Activated naive CD4-positive, alpha-beta T cell treated with anti-CD3 and anti-CD28 coated beads, Interleukin-2, amount 50 U/mL, for 24 hours (primary cell): ENCODE data around the gene JAG1.

Source experiments
- H3K27ac Mint-ChIP-seq: one replicate; pipeline ENCODE4 v1.8.0; 2021; ENCODE audit warnings: mild to moderate bottlenecking, mixed read lengths
- H3K27me3 Mint-ChIP-seq: one replicate; pipeline ENCODE4 v1.8.0; 2021; ENCODE audit warnings: mixed read lengths
- H3K36me3 Mint-ChIP-seq: one replicate; pipeline ENCODE4 v1.8.0; 2021; ENCODE audit warnings: mixed read lengths
- H3K4me1 Mint-ChIP-seq: one replicate; pipeline ENCODE4 v1.8.0; 2021; ENCODE audit warnings: mixed read lengths
- H3K4me3 Mint-ChIP-seq: one replicate; pipeline ENCODE4 v1.8.0; 2021; ENCODE audit warnings: mild to moderate bottlenecking, mixed read lengths
- H3K9me3 Mint-ChIP-seq: one replicate; pipeline ENCODE4 v1.8.0; 2021; ENCODE audit warnings: mixed read lengths

JAG1 gene

DNA sequence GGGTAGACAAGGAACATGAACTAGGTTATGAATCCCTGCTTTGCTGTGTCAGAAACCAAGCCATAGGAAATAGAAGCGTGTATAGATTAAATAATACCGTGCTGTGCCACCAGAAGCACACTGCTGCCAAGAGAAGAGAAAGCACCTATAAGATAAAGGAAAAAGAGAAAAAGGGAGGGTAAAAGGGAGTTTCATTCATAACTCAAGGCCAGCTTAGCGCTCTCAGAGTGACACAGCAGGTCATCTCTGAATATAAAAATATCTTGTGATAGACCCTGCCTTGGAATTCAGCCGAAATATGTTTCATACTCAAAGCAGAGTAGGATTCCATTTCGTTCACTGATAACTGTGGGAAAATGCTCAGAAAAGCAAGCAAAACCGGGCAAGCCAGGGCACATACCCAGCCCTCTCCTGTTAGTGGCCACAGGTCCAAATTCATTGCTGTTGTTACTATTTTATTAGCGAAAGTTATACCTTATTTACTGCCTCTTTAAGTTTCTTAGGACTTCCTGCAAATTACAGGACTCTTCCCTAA, 8.7 kb downstream of the JAG1 start:
- no peaks in the 10 kb centered on the region for H3K4me1 Mint-ChIP-seq
- peaks cover 21% of the 10 kb centered on the region for H3K27me3 Mint-ChIP-seq
- H3K9me3 Mint-ChIP-seq, result no peaks in the 10 kb centered on the region
- H3K4me3 Mint-ChIP-seq, result no peak overlapping the region
- no peaks in the 10 kb centered on the region for H3K36me3 Mint-ChIP-seq
- no peak overlapping the region for H3K27ac Mint-ChIP-seq

DNA sequence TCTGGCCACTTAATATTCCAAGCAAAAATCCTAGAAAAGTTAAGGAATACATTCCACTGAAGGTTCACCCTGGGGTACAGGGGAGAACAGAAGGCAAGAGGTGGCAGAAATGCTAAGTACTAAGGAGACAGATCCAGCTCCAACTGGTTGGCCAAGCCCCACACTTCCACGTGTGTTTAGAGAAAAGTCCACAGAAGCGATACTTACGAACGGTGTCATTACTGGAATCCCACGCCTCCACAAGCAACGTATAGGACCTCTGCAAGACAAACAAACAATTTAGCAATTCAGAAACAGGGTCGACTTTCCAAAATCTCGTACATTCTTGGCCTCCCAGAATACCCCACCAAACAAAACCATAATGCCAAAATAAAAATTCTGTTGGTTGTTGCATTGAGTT, 10.0 kb downstream of the JAG1 start:
- H3K27ac Mint-ChIP-seq, result no peak overlapping the region
- H3K36me3 Mint-ChIP-seq, result no peaks in the 10 kb centered on the region
- H3K4me3 Mint-ChIP-seq, result no peak overlapping the region
- no peaks in the 10 kb centered on the region for H3K4me1 Mint-ChIP-seq
- H3K27me3 Mint-ChIP-seq, result peaks cover 19% of the 10 kb centered on the region
- no peaks in the 10 kb centered on the region for H3K9me3 Mint-ChIP-seq

DNA sequence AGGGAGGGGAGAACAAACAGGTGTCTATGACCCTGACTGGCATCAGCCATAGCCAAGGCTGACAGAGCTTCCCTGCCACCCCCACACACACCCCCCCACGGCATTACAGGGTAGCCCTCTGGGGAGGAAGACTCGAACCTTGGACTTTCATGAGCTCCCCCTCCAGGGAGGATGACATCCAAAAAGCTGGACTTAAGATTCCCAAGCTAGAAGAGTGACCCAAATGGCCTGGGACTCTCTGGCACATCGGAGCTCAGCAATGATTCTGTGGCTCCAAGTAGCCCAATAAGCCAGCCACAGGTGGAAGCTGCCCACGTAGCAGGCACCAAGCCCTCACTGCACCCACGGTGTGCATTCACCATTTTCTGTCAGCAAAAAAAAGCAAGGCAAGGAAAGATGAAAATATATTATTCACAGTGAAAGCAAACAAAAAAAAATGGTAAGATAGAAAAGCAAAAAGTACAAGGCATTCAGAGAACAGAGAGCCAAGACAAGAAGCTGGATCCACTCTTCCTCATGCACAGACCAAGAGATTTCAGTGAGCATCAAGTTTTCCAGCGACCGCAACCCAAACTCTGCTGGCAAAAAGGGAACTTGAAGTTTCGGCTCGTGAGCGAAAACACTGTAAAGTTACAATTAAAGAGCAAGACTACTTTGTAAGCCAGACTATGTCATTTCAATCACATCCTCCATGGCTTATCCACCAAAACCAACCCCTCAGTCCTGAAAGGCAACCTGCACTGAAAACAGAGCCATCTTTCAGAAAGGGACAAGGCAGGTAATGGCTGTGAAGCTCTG, 10.9 kb downstream of the JAG1 start:
- no peaks in the 10 kb centered on the region for H3K9me3 Mint-ChIP-seq
- no peaks in the 10 kb centered on the region for H3K4me1 Mint-ChIP-seq
- no peaks in the 10 kb centered on the region for H3K36me3 Mint-ChIP-seq
- H3K4me3 Mint-ChIP-seq, result no peak overlapping the region
- no peak overlapping the region for H3K27ac Mint-ChIP-seq
- H3K27me3 Mint-ChIP-seq, result peaks cover 17% of the 10 kb centered on the region

DNA sequence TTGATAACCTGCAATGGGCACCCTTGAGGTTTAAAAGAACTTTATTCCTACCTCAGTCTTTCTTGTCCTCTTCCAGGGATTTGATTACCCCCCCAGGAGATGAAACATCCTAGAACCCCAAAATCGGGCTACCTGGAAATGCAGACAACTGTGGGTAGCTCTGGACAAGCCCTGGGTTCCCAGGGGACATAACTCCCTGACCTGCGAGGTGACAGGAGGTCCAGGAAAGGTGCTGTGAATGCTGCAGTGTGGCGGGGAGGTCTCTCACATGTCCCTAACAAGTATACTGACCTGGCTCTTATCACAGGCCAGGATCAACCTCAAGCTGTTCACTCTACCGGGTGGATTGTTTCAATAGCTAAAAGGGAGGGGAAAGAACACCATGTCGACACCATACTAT, 11.6 kb downstream of the JAG1 start:
- no peak overlapping the region for H3K4me3 Mint-ChIP-seq
- H3K27me3 Mint-ChIP-seq, result peaks cover 18% of the 10 kb centered on the region
- no peak overlapping the region for H3K27ac Mint-ChIP-seq
- no peaks in the 10 kb centered on the region for H3K9me3 Mint-ChIP-seq
- no peaks in the 10 kb centered on the region for H3K36me3 Mint-ChIP-seq
- H3K4me1 Mint-ChIP-seq, result no peaks in the 10 kb centered on the region

DNA sequence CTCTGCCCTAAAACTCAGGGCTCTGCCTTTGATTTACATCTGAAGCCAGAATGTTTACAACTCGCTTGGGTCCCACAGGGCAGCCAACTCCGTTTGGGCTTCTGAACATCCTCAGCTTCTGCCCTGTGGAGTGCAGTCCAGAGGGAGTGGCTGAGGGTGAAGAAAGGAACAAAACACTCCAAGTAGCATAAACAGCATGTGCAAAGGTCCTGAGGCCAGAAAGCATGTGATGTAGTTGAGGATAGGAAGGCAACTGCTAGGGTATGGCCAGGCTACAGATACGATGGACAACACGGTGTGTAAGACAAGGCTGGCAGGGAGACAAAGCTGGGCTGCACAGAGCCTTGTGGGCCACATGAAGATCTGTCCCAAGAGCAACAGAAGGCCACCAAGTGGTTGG, 12.5 kb downstream of the JAG1 start:
- Mint-ChIP-seq H3K4me1 (no peaks in the 10 kb centered on the region), H3K36me3 (no peaks in the 10 kb centered on the region), H3K27me3 (peaks cover 18% of the 10 kb centered on the region), H3K27ac (no peak overlapping the region), H3K4me3 (no peak overlapping the region), H3K9me3 (no peaks in the 10 kb centered on the region)

DNA sequence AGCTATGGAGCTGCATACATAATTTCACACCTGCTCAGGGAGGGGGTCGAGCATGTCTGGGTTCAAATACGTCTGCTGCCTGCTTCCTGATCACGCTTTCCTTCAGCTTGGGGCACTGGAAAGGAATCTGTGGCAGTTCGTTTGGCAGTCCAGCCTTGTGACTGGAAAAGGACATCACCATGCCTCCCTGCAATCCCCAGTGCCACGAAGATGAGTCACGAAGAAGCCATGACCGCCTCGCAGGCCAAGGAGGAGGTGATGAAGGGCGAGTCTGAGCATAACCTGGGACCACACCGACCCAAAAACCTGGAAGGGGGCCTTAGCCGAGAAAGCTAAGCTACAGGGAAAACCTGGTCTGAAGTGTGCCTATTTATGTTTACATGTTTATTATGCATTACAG, 13.1 kb downstream of the JAG1 start:
- H3K4me3 Mint-ChIP-seq, result no peak overlapping the region
- no peaks in the 10 kb centered on the region for H3K9me3 Mint-ChIP-seq
- no peak overlapping the region for H3K27ac Mint-ChIP-seq
- no peaks in the 10 kb centered on the region for H3K36me3 Mint-ChIP-seq
- H3K4me1 Mint-ChIP-seq, result no peaks in the 10 kb centered on the region
- peaks cover 15% of the 10 kb centered on the region for H3K27me3 Mint-ChIP-seq

DNA sequence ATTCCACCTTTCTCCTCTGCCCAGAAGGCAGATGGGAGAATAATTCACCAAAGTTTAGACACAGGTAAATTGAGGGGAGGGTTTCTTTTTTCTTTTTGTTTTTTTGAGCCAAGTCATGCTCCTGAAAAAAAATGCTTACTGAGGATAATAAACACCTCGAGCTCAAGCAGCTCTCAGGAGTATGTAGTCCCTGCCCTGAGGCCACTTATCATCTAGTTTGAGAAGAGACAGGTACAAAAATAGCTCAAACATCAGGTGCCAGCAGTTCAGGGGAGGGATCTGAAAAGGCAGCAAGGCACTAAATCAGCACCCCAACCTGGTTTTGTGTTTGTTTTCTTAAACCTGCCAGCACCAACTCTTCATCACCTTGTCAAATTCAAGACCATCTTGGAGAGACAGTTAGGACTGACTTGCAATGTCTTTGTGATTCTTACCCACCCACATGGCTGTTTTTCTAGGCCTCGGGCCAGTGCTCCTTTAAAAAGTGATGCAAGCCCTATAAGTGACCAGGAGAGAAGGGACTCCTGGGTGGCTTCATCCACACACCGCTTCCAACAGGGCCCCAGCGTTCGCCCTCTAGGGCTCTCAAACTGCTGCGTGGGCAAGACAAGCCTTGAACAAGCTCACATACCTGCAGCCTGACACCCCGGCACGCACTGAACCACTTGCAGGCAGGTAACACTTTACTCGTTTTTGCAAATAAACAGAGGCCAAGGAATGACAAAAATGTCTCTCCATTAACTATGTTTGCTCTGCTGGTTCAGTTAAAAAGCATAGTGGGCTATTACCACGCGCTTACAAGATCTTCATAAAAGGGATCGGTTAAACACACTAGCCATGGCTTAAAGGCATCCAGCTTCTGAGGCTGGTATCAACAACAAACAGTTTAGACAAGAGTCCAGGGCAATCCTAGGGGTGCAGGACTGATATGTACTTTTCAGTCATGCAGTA, 13.9 kb downstream of the JAG1 start:
- peaks cover 12% of the 10 kb centered on the region for H3K27me3 Mint-ChIP-seq
- no peaks in the 10 kb centered on the region for H3K36me3 Mint-ChIP-seq
- H3K9me3 Mint-ChIP-seq, result no peaks in the 10 kb centered on the region
- no peak overlapping the region for H3K4me3 Mint-ChIP-seq
- no peak overlapping the region for H3K27ac Mint-ChIP-seq
- H3K4me1 Mint-ChIP-seq, result no peaks in the 10 kb centered on the region

DNA sequence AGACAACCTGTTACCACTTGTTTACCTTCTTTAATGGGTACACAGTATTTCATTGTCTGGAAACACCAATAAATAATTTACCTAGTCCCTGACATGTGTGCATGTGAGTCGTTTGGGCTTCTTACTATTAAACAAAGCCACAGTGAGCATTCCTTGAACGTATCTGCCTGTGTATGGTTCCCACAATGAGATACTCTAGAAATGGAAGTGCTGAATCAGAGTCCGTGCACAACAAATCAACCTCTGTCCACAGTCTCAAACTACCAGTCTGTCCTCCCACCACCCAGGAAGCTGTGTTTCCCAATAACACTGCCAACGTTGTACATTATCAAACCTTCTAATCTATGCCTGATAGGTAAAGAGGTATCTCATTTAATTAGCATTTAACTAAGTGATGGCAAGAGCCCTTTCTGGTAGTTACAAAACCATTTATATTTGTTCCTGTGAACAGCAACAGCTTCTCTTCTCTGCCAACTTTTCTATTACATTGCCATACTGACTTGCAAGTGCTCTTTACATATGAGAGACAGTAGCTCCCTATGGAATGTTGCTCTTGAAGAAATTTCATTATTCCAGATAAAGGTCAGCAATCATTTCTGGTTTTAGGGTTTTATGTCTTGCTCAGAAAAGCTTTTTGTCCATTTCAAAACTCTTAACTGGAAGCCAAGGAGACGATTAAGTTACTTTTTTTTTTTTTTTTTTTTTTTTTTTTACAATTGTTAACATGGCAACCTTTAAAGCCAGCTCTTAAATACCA, 14.7 kb downstream of the JAG1 start:
- Mint-ChIP-seq H3K9me3 (no peaks in the 10 kb centered on the region), H3K27ac (no peak overlapping the region), H3K36me3 (no peaks in the 10 kb centered on the region), H3K27me3 (peaks cover 10% of the 10 kb centered on the region), H3K4me1 (no peaks in the 10 kb centered on the region), H3K4me3 (no peak overlapping the region)

DNA sequence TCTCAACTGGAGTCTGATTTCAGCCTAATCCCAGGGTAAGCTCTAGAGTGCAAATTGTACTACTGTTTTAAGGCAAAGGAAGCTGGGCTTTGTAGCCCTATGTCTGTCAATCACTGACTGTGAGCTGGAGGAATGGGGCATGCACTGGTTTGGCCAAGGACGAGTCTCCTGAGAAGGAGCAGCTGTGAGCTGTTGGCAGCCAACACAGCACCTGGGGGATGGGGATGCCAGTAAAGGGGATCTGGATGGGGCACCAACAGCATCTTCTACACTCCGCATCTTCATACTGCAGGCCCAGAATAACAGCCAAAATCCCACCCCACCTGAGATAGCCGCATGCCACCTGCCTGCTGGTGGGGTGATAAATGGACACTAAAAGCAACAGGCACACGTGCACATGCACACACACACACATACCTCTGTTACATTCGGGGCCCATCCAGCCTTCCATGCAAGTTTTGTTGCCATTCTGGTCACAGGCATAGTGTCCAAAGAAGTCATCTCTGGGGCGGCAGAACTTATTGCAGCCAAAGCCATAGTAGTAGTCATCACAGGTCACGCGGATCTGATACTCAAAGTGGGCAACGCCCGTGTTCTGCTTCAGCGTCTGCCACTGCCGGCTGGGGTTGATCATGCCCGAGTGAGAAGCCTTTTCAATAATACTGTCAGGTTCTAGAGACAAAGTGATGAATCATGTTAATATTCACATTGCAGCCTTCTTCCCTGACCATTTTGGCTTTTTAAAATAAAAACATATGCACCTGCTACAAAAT, 15.6 kb downstream of the JAG1 start:
- H3K27me3 Mint-ChIP-seq, result peaks cover 8% of the 10 kb centered on the region
- no peaks in the 10 kb centered on the region for H3K9me3 Mint-ChIP-seq
- no peak overlapping the region for H3K27ac Mint-ChIP-seq
- H3K4me1 Mint-ChIP-seq, result no peaks in the 10 kb centered on the region
- H3K4me3 Mint-ChIP-seq, result no peak overlapping the region
- H3K36me3 Mint-ChIP-seq, result no peaks in the 10 kb centered on the region

DNA sequence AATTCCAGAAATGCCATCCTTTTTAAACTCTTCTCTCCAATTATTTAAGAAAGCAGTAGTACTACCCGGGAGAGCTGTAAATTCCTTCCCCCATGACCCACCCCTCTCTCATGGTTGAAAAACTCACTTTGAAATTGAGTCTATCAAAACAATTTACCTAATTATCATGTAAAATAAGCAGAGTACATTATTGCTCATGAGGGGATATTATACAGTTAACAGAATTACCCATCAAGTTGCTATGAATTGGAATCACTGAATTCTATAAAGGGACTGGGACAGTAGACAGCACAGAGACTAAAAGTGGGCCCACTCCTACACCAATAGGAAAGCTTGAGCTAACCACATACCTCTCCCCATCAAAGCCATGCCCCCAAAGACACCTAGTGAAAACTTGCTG, 16.3 kb downstream of the JAG1 start:
- no peak overlapping the region for H3K4me3 Mint-ChIP-seq
- no peak overlapping the region for H3K27ac Mint-ChIP-seq
- H3K4me1 Mint-ChIP-seq, result no peaks in the 10 kb centered on the region
- peaks cover 8% of the 10 kb centered on the region for H3K27me3 Mint-ChIP-seq
- H3K9me3 Mint-ChIP-seq, result no peaks in the 10 kb centered on the region
- no peaks in the 10 kb centered on the region for H3K36me3 Mint-ChIP-seq

DNA sequence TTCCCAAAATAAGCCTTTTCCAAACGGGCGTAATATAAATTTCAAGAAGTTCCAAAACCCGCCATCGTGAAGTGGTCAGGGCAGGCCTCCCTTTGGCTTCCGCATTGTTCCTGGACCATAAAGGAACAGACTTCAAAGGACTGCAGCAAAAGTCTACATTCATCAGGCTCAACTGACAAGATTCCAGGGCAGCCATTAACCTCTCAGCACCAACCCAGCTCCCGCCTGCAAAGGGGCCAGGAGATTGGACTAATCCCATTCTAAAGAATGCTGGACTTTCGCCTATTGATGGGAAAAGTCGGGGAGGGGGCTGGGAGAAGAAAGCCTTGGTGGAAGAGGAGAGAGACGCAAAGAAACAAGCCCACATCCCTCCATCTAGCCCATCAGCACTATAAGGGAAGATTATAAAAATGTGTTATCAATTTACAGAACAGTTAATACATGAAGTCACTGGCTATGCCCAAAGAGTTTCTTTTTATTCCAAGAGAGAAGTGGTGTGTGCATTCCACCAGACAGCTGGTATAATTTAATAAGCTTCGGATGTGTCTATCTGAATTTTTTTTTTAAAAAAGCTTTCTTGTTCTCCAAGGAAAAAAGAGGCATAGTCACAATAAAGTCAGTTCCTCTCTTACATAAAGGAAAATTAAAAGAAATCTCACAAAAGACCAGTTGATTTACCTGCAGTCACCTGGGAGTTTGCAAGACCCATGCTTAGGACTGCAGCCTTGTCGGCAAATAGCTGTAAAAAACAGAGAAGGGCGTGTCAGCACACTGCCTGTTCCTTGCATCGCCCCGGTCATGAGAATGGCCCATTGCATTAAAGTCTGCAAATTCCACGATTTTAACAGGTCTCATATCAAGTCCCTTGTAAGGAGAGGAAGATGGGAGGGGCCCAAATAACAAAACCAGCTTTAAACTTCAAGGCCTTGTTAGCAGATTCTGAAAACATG, 17.8 kb downstream of the JAG1 start:
- no peak overlapping the region for H3K27ac Mint-ChIP-seq
- no peak overlapping the region for H3K4me3 Mint-ChIP-seq
- peaks cover 5% of the 10 kb centered on the region for H3K27me3 Mint-ChIP-seq
- no peaks in the 10 kb centered on the region for H3K4me1 Mint-ChIP-seq
- H3K9me3 Mint-ChIP-seq, result no peaks in the 10 kb centered on the region
- no peaks in the 10 kb centered on the region for H3K36me3 Mint-ChIP-seq

DNA sequence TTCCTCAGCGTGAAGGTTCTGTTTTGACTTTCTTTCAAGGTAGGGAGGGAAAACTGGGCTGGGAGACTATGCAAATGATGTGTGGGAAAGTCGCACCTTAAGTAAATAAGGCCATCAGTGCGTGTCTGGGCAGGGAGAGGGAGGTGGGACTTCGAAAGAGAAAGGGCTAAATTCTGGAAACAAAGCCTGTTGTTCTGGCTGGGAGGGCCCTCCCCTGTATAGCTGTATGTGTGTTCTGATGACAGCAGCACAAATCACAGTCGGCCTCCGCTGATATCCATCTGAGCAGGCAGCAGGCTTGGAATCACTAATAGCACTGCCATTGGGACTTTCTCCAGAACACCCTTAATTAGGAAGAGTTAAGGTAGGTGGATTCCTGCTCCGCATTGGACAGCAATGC, 19.2 kb downstream of the JAG1 start:
- no peaks in the 10 kb centered on the region for H3K36me3 Mint-ChIP-seq
- H3K27me3 Mint-ChIP-seq, result peaks cover 8% of the 10 kb centered on the region

DNA sequence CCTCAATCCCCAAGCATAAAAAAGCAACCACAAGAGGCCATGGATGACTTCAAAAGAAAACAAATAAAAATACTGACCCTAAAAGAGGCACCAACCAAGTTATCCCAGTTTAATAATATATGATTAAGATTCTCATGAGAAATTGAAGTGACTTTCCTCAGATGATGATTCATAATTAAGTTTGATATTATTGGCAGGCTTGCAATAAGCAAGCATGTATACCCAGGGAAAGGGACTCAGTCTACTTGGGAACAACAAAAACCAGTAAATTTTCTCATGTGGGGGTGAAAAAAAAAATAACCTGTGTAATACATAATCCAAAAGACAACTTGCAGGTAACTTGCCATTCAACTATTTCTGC, 19.6 kb downstream of the JAG1 start:
- Mint-ChIP-seq H3K9me3 (no peaks in the 10 kb centered on the region), H3K27me3 (peaks cover 8% of the 10 kb centered on the region), H3K36me3 (no peaks in the 10 kb centered on the region), H3K4me1 (no peaks in the 10 kb centered on the region), H3K4me3 (no peak overlapping the region), H3K27ac (no peak overlapping the region)

More for the DNA sequence above, 19.2 kb downstream of the JAG1 start:
- no peak overlapping the region for H3K4me3 Mint-ChIP-seq
- H3K4me1 Mint-ChIP-seq, result no peaks in the 10 kb centered on the region
- no peak overlapping the region for H3K27ac Mint-ChIP-seq
- no peaks in the 10 kb centered on the region for H3K9me3 Mint-ChIP-seq

DNA sequence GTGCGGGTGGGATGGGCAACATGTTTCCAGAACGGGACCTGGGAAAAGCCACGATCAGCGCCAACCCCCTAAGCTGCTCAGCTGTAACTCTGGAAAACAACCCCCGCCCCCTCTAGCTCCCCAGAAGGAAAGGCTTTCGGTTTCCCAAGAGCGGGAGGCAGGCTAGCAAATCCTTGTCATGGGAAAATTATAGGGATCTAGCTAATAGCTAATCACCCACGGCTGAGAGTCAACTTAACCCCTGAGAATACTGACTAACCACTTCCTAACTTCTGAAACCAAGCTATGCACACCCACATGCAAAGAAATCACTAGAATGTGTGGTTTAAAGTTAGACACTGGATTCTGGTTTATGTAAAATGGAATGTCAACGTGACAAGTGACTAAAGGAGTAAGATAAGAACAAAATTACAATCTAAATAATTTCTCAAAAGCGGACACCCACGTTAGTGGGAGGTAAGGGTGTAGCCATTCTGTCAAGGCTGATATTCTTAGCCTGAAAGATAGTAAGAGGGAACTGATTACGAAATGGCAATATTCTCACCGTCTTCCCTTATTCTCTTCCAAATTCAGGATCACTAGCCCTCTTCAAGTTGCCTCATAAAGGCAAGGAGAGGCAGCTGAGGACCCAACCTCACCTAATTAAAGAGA, 20.1 kb downstream of the JAG1 start:
- Mint-ChIP-seq H3K4me1 (no peaks in the 10 kb centered on the region), H3K9me3 (no peaks in the 10 kb centered on the region), H3K4me3 (no peak overlapping the region), H3K36me3 (no peaks in the 10 kb centered on the region), H3K27ac (no peak overlapping the region), H3K27me3 (peaks cover 9% of the 10 kb centered on the region)
